Measurements from ENCODE around the gene CGNL1. TPM values are rescaled to one million over a fixed set of nuclear protein-coding genes. Genes with fewer than 3 reads are reported as not detected.
A peak's percentile ranks its signal among the peaks of the same experiment; 100 is the strongest.

The CGNL1 gene
- total RNA-seq, 3 donors from 2014 or later: 0.05 to 0.08 (median 0.05) TPM

DNA sequence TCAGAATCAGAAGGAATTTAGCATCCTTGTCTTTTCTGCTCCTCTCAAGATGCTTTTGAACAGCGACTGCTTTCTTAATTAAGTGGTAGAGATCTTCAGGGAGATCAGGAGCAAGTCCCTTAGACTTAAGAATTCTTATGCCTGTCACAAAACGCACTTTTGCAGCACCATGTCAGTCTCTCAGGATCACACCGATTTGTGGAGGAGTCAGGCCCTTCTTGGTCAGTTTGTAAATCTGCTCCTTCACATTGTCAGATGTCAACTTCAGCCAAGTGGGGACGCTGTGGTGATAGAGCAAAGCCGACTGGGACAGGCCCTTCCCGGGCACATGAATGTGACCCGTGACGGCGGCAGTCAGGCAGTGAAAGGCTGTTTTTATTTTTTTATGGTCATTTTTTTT lies 179.7 kb downstream of the CGNL1 start:
- Mint-ChIP-seq H3K4me1 (ENCODE audit: low read depth) (peaks cover 10% of the 10 kb centered on the region), H3K27me3 (ENCODE audit: low read depth) (peaks cover 11% of the 10 kb centered on the region), H3K9me3 (no peaks in the 10 kb centered on the region)

GRCh38 chr15:57557267-57557666 lies 181.0 kb downstream of the CGNL1 start:
- Mint-ChIP-seq H3K27me3 (ENCODE audit: low read depth) (peaks cover 6% of the 10 kb centered on the region), H3K4me1 (ENCODE audit: low read depth) (peaks cover 22% of the 10 kb centered on the region), H3K9me3 (no peaks in the 10 kb centered on the region), H3K36me3 (ENCODE audit: insufficient read depth) (no peaks in the 10 kb centered on the region), H3K4me3 (no peak overlapping the region)
- no peak for DNase-seq
- ATAC-seq: no peak

More for the DNA sequence above, 179.7 kb downstream of the CGNL1 start:
- no peak for DNase-seq
- H3K4me3 Mint-ChIP-seq: no peak overlapping the region
- no peaks in the 10 kb centered on the region for H3K36me3 Mint-ChIP-seq (ENCODE audit: insufficient read depth)
- ATAC-seq: no peak

GRCh38 chr15:57557810-57558209 lies 181.5 kb downstream of the CGNL1 start:
- peaks cover 27% of the 10 kb centered on the region for H3K4me1 Mint-ChIP-seq (ENCODE audit: low read depth)
- DNase-seq: no peak
- no peak for ATAC-seq
- peaks cover 6% of the 10 kb centered on the region for H3K27me3 Mint-ChIP-seq (ENCODE audit: low read depth)
- H3K4me3 Mint-ChIP-seq: no peak overlapping the region
- no peaks in the 10 kb centered on the region for H3K36me3 Mint-ChIP-seq (ENCODE audit: insufficient read depth)
- no peaks in the 10 kb centered on the region for H3K9me3 Mint-ChIP-seq

GRCh38 chr15:57559875-57560274 lies 183.6 kb downstream of the CGNL1 start:
- Mint-ChIP-seq H3K27me3 (ENCODE audit: low read depth) (peaks cover 5% of the 10 kb centered on the region), H3K36me3 (ENCODE audit: insufficient read depth) (no peaks in the 10 kb centered on the region), H3K4me1 (ENCODE audit: low read depth) (peaks cover 37% of the 10 kb centered on the region), H3K4me3 (no peak overlapping the region), H3K9me3 (no peaks in the 10 kb centered on the region)
- ATAC-seq (no peak), DNase-seq (peak; percentile 68)

- DNase-seq: peak; percentile 40
- Mint-ChIP-seq H3K4me1 (ENCODE audit: low read depth) (peaks cover 46% of the 10 kb centered on the region), H3K9me3 (no peaks in the 10 kb centered on the region), H3K4me3 (peak overlapping the region; percentile 29), H3K36me3 (ENCODE audit: insufficient read depth) (no peaks in the 10 kb centered on the region), H3K27me3 (ENCODE audit: low read depth) (peaks cover 5% of the 10 kb centered on the region)
- peak; percentile 80 to 83 for ATAC-seq
Measured at GRCh38 chr15:57561041-57561711, 184.9 kb downstream of the CGNL1 start.

- no peak for ATAC-seq
- H3K9me3 Mint-ChIP-seq: no peaks in the 10 kb centered on the region
- no peak for DNase-seq
- H3K4me1 Mint-ChIP-seq (ENCODE audit: low read depth): peaks cover 46% of the 10 kb centered on the region
- H3K4me3 Mint-ChIP-seq: no peak overlapping the region
- H3K27me3 Mint-ChIP-seq (ENCODE audit: low read depth): peaks cover 6% of the 10 kb centered on the region
- no peaks in the 10 kb centered on the region for H3K36me3 Mint-ChIP-seq (ENCODE audit: insufficient read depth)
Measured at GRCh38 chr15:57562196-57562769, 186.0 kb downstream of the CGNL1 start.

DNA sequence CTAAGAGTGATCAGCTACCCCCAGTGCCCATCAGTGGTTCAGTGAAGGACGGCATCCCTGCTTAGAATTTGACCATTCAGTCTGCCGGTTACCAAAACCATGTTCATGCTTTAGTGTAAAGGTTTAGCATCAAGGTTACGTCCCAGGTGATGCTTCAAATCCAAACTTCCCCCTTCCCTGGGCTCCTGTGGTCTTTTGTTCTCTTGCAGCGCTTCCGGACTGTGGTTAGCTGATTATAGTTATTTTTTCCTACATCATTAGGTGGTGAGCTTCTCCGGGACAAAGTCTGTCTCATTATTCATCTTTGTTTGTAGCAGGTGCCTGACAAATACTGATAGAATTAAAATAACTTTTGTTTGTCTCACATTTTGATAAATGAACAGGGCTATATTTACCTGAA lies 187.1 kb downstream of the CGNL1 start:
- no peak for DNase-seq
- ATAC-seq: no peak
- peaks cover 47% of the 10 kb centered on the region for H3K4me1 Mint-ChIP-seq (ENCODE audit: low read depth)
- peaks cover 5% of the 10 kb centered on the region for H3K27me3 Mint-ChIP-seq (ENCODE audit: low read depth)
- H3K4me3 Mint-ChIP-seq: no peak overlapping the region
- H3K9me3 Mint-ChIP-seq: no peaks in the 10 kb centered on the region
- H3K36me3 Mint-ChIP-seq (ENCODE audit: insufficient read depth): no peaks in the 10 kb centered on the region

- Mint-ChIP-seq H3K9me3 (no peaks in the 10 kb centered on the region), H3K4me1 (ENCODE audit: low read depth) (peaks cover 42% of the 10 kb centered on the region), H3K4me3 (peak overlapping the region; percentile 24), H3K36me3 (ENCODE audit: insufficient read depth) (no peaks in the 10 kb centered on the region), H3K27me3 (ENCODE audit: low read depth) (peaks cover 7% of the 10 kb centered on the region)
- ATAC-seq (peak in 1 of 2 donors; percentile 28), DNase-seq (peak; percentile 11)
Measured at GRCh38 chr15:57565311-57565710, 189.0 kb downstream of the CGNL1 start.

DNA sequence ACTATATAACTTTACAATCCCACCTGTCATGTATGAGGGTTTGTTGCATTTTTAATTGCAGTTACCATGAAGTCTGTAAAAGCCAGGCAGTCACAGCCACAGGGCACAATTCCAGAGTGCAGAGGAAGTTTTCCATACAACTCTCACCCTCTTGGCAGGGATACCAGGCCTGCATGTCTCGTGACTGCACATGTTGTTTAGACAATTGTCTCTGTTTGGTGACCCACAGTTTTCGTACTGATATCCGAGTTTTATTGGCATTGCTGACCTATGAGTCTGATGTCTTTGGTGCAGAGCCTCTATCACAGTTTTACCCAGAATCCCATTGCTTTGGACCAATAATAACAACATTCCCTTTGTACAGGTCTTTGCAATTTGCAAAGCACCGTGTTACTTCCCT lies 190.5 kb downstream of the CGNL1 start:
- Mint-ChIP-seq H3K36me3 (ENCODE audit: insufficient read depth) (no peaks in the 10 kb centered on the region), H3K9me3 (no peaks in the 10 kb centered on the region), H3K27me3 (ENCODE audit: low read depth) (peaks cover 7% of the 10 kb centered on the region), H3K4me1 (ENCODE audit: low read depth) (peaks cover 30% of the 10 kb centered on the region), H3K4me3 (no peak overlapping the region)
- DNase-seq (no peak), ATAC-seq (no peak)

DNA sequence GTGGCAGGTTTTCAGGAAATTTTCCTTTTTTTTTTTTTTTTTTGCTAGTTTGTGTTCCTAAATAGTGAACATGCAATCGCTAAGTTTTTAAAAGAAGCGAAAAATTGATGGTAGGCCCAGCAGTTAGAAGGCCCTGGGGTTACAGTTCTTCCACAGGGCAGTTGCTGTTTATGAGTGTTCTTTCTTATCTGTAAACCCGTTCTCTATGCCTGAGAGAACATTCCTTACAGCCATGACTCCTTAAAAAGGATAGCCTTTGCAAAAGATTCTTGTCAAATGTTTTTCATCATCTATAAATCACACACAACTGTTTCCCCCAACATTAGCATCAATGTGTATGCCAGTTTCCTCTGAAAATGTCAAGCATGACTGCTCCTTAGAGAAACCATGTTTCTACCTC lies 191.6 kb downstream of the CGNL1 start:
- no peak for ATAC-seq

GRCh38 chr15:57568299-57568698 lies 192.0 kb downstream of the CGNL1 start:
- ATAC-seq (no peak), DNase-seq (no peak)
- Mint-ChIP-seq H3K4me3 (no peak overlapping the region), H3K36me3 (ENCODE audit: insufficient read depth) (no peaks in the 10 kb centered on the region), H3K9me3 (no peaks in the 10 kb centered on the region), H3K27me3 (ENCODE audit: low read depth) (peaks cover 7% of the 10 kb centered on the region), H3K4me1 (ENCODE audit: low read depth) (peaks cover 16% of the 10 kb centered on the region)

More for the DNA sequence above, 191.6 kb downstream of the CGNL1 start:
- Mint-ChIP-seq H3K36me3 (ENCODE audit: insufficient read depth) (no peaks in the 10 kb centered on the region), H3K27me3 (ENCODE audit: low read depth) (peaks cover 7% of the 10 kb centered on the region), H3K4me3 (no peak overlapping the region), H3K4me1 (ENCODE audit: low read depth) (peaks cover 19% of the 10 kb centered on the region), H3K9me3 (no peaks in the 10 kb centered on the region)
- DNase-seq: no peak

DNA sequence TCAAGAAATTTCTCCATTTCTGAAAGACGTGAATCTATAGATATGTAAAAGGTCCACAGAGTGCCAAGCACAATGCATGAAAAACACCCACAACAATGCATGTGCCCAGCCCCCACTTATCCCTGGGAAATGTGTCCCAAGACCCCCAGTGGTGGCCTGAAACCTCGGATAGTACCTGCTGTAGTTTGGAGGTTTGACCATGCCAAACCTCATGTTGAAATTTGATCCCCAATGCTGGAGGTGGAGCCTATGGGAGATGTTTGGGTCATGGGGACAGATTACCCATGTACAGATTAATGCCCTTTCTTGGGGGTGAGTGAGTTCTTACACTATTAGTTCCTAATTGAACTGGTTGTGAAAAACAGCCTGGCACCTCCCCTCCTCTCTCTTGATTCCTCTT lies 194.0 kb downstream of the CGNL1 start:
- H3K4me1 Mint-ChIP-seq (ENCODE audit: low read depth): peaks cover 6% of the 10 kb centered on the region
- no peak for DNase-seq
- no peaks in the 10 kb centered on the region for H3K9me3 Mint-ChIP-seq
- peaks cover 7% of the 10 kb centered on the region for H3K27me3 Mint-ChIP-seq (ENCODE audit: low read depth)
- no peaks in the 10 kb centered on the region for H3K36me3 Mint-ChIP-seq (ENCODE audit: insufficient read depth)
- no peak overlapping the region for H3K4me3 Mint-ChIP-seq
- ATAC-seq: no peak

- Mint-ChIP-seq H3K4me3 (no peak overlapping the region), H3K4me1 (ENCODE audit: low read depth) (peaks cover 1% of the 10 kb centered on the region), H3K36me3 (ENCODE audit: insufficient read depth) (no peaks in the 10 kb centered on the region), H3K9me3 (no peaks in the 10 kb centered on the region), H3K27me3 (ENCODE audit: low read depth) (peaks cover 7% of the 10 kb centered on the region)
- ATAC-seq (no peak), DNase-seq (no peak)
Measured at GRCh38 chr15:57570994-57571393, 194.7 kb downstream of the CGNL1 start.

DNA sequence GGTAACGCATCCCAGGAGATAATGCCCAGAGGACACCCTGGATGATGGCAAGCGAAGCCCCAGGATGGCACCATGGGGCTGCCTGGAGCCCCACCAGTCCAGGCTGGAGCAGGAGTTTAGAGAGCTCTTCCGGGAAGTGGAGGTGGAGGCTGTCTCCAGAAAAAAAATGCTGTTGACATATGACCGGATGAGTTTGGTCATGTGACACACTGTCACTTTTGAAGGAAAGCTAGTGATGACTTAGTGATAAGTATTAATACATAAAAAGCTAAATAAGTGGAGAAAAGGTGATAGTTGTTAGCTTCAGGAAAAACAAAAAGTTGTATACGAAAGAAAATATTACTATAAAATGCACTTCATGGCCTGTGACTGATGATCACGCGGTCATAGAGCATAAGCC lies 195.4 kb downstream of the CGNL1 start:
- peaks cover 1% of the 10 kb centered on the region for H3K4me1 Mint-ChIP-seq (ENCODE audit: low read depth)
- no peak for DNase-seq
- no peak for ATAC-seq
- peaks cover 7% of the 10 kb centered on the region for H3K27me3 Mint-ChIP-seq (ENCODE audit: low read depth)
- no peaks in the 10 kb centered on the region for H3K9me3 Mint-ChIP-seq
- H3K4me3 Mint-ChIP-seq: no peak overlapping the region
- H3K36me3 Mint-ChIP-seq (ENCODE audit: insufficient read depth): no peaks in the 10 kb centered on the region

DNA sequence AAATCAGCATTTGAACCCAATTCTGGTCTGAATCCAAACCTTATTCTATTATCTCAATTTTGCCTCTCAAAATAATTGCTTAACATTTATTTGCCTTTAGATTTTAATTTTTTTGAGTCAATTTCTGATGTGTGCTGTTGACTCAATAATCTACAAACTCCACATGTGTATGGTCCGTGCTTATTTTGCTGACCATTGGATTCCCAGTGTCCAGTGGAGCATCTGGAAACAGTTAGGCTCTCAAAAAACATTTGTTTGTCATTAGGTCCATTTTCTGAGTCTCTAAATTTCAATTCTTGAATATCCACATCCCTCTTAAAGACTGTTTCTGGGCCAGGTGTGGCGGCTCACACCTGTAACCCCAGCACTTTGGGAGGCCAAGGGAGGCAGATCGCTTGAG lies 196.2 kb downstream of the CGNL1 start:
- ATAC-seq (no peak), DNase-seq (no peak)
- Mint-ChIP-seq H3K27me3 (ENCODE audit: low read depth) (peaks cover 4% of the 10 kb centered on the region), H3K36me3 (ENCODE audit: insufficient read depth) (no peaks in the 10 kb centered on the region), H3K4me3 (no peak overlapping the region), H3K9me3 (no peaks in the 10 kb centered on the region), H3K4me1 (ENCODE audit: low read depth) (peaks cover 1% of the 10 kb centered on the region)
